ENCODE measurements around the gene RAD51. TPM values are rescaled to one million over a fixed set of nuclear protein-coding genes. Genes with fewer than 3 reads are reported as not detected.

RAD51 gene
- total RNA-seq, 1 experiment from 2014 or later, result 13.6 TPM

GRCh38 chr15:40722354-40722753 is 27.4 kb downstream of the RAD51 start:
- no peak for DNase-seq (ENCODE audit: low spot score)

- DNase-seq (ENCODE audit: low spot score), result no peak
Measured at GRCh38 chr15:40722934-40723333, 28.0 kb downstream of the RAD51 start.

DNA sequence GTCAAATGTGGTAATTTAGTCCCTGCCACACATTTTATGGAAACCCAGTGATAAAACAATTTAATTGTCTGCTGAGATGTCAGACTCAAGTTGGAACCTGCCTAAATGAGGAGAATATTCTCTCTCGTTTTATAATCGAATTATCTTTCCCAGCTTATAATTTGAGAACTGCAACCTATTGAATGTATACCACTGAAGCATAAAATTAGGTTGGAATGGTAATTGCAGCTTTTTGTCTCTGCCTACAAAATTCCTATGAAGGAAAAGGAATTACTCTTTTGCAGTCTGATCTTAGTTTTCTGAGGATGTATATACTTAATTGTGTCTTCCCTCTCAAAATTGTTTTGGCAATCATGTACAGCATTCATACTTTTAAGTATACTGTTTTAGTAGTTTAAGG is 28.9 kb downstream of the RAD51 start:
- no peak for DNase-seq (ENCODE audit: low spot score)

DNA sequence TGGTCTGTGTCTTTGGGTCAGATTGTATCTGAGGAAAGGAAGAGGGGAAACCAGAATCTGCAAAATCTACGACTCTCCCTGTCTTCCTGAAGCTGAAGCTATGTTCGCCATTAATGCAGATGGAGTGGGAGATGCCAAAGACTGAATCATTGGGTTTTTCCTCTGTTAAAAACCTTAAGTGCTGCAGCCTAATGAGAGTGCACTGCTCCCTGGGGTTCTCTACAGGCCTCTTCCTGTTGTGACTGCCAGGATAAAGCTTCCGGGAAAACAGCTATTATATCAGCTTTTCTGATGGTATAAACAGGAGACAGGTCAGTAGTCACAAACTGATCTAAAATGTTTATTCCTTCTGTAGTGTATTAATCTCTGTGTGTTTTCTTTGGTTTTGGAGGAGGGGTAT is 36.1 kb downstream of the RAD51 start:
- no peak for DNase-seq (ENCODE audit: low spot score)

DNA sequence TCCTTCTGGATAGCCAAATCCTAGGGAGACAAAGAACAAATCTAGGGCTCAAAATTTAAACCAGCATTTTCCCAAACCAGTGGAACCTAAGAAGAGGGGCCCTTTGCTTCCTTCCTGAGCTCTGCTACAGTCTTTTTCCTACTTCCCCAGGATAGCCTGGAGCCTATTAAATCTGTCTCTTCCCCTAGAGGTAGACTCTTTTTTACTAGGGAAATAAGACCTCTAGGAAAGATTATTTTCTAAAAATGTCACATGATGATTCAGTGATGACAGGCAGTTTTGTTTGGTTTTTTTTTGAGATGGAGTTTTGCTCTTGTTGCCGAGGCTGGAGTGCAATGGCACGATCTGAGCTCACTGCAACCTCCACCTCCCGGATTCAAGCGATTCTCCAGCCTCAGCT is 41.6 kb downstream of the RAD51 start:
- DNase-seq (ENCODE audit: low spot score), result no peak

DNA sequence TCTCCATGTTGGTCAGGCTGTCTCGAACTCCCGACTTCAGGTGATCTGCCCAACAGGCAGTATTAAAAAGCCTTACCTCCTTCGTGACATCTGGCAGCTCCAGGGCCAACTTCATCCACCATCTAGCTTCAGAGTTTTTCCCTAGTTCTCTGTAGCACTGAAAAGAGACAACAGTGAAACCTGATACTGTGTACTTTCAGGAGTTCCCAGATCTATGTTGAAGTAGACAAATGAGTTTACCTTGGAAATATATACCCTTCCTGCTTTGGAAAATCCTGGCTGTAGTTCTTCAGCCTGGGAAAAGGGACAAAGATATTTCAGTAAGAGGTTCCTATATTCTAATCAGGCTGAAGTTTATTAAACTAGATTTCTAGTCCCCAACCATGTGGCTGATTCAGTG is 42.1 kb downstream of the RAD51 start:
- no peak for DNase-seq (ENCODE audit: low spot score)

- no peak for DNase-seq (ENCODE audit: low spot score)
Measured at GRCh38 chr15:40739047-40739446, 44.1 kb downstream of the RAD51 start.

- DNase-seq (ENCODE audit: low spot score), result no peak
Measured at GRCh38 chr15:40739854-40740253, 44.9 kb downstream of the RAD51 start.

DNA sequence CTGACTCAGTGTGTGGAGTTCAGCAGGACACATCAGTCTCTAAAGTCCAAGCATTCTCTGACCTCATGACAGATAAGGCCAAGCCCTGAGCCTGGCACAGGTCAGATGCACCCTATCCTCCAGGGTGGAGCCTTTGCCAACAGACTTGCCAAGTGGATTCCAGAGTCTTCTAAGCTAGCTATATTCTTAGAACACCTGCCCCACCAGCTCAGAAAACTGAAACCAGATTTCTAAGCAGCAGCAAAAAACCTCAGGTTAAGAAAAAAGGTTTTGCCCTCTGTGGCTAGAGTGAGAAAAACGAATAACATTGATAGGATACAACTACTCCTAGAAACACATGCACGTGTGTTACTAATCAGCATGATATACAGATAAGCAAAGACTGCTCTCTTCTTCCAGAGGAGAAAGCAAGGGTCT is 48.5 kb downstream of the RAD51 start:
- DNase-seq (ENCODE audit: low spot score), result no peak

DNA sequence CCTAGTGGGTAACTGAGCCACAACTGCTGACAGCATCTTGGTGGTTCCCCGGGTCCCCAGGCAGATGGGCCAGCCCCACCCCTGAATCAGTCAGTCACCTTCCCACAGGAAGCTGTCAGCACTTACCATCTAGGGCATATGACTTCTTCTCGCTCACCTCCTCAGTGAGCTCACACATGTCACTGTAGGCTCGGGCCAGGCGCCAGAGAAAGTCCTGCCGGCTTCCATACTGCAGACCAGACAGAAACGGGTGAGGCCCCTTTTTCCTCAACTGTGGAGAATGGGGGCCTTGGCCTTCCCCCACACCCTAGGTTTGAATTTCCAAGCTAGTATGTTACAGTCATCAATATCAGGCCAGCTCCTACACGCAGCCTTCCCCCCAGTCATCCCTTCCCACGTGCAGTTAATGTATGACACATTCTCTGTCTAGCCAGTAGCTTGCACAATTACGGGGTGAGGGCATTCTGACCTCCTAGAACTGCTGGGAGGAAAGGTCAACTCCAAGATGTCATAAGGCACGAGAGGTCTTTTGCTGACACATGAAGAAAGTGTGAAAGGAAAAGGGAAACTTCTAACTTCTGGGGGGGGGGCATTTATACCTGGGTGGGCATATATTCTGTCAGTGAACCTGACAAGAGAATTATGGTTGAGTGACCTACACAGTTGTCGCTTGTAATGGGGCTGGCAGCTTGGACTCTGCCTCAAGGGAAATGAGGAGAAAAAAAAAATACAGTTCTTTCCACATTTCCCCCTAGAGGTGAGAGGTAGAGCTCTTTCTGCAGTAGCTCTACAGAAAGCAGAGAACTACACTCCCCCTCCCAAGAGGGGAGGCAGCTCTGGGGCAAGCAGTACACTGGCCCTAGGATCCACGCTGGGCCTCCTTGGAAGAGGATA is 49.2 kb downstream of the RAD51 start:
- DNase-seq (ENCODE audit: low spot score), result no peak

GRCh38 chr15:40744815-40745152 is 49.8 kb downstream of the RAD51 start:
- DNase-seq (ENCODE audit: low spot score), result no peak

- DNase-seq (ENCODE audit: low spot score), result no peak
Measured at GRCh38 chr15:40746916-40747418, 52.0 kb downstream of the RAD51 start.

DNA sequence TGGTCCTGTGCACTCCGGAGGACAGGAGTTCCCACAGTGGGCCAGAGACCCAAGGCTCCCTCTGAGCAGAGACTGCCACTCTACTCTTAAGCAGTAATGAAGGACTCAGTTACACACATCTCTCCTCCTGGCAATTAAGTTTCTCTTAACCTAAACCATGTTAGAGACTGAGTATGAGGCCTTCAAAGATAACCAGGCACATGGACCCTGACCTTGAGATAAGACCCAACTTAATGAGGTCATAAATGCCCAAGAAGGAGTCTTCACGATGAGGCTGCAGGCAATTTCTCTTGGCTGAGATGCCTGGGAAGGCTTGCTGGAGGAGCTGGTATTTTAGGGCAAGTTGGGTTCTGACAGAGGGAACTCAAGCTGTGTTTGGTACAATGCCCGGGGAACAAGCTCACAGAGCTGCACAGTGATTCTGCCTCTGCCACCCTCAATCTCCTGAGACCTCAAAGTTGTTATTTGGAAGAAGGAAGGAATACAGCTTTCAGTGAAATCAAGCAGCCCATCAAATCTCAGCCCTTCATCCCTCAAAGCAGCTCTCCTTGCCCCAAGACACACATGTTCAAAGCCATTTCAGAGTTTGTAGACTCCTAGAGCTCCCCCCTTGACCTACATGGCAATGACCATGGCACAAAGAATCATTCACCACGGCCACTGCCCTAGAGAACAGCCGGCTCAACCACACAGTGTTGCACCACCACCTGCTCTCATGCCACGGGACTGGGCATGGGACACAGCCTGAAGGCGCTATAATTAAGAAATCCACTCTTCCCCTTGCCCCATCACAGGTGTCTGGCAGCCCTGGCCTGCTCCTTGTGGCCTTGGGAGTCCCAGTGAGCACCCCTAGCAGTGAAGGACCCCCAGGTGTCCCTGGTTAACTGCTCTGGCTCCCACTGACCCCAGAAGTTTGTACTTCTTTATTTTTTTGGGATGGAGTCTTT is 53.0 kb downstream of the RAD51 start:
- DNase-seq (ENCODE audit: low spot score), result no peak

DNA sequence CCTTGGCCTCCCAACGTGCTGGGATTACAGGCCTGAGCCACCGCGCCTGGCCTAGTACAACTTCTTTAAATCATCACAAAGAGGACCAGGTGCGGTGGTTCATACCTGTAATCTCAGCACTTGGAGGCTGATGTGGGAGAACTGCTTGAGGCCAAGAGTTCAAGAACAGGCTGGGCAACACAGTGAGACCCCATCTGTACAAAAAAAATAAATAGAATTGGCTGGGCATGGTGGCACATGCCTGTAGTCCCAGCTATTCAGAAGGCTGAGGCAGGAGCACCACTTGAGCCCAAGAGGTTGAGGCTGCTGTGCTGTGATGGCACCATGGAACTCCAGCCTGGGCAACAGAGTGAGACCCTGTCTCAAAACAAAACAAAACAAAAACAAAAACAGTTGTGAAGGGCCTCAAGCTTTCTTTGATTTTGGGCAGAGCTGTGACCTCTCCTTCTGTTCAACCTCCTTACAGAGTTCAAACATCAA is 54.2 kb downstream of the RAD51 start:
- no peak for DNase-seq (ENCODE audit: low spot score)

- no peak for DNase-seq (ENCODE audit: low spot score)
Measured at GRCh38 chr15:40750885-40751284, 55.9 kb downstream of the RAD51 start.

DNA sequence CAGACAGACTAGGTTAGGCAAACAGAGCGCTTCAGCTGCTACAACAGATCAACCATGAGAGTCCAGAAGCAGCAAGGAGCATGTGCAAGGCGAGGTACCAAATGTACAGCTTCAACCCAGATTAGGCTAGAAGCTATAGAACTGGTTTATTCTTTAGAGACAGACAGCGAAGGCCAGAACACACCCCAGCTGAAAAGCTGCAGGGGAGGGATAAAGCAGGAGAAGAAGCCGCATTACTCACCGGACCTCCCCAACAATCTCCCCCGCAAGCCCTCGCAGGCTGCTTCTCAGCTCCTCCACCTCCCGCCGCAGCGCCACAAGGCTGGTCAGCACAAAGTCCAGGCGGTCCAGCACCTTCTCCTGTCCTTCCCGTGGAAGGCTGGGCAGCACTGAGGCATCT is 56.8 kb downstream of the RAD51 start:
- DNase-seq (ENCODE audit: low spot score), result no peak

DNA sequence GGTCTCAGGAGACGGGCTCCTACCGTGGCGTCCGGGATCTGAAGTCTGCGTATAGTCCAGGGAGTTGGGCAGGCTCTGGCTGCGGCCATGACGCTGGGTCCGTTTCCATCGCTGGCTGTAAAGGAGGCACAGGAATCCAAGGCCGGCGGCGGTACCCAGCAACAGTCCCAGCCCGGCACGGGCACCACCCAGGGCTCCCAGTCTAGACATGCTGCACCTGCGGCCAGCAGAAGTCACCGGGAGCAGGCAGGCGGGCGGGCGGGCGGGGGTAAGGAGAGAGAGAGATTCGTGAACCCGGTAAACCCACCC is 59.6 kb downstream of the RAD51 start:
- DNase-seq (ENCODE audit: low spot score), result no peak

DNA sequence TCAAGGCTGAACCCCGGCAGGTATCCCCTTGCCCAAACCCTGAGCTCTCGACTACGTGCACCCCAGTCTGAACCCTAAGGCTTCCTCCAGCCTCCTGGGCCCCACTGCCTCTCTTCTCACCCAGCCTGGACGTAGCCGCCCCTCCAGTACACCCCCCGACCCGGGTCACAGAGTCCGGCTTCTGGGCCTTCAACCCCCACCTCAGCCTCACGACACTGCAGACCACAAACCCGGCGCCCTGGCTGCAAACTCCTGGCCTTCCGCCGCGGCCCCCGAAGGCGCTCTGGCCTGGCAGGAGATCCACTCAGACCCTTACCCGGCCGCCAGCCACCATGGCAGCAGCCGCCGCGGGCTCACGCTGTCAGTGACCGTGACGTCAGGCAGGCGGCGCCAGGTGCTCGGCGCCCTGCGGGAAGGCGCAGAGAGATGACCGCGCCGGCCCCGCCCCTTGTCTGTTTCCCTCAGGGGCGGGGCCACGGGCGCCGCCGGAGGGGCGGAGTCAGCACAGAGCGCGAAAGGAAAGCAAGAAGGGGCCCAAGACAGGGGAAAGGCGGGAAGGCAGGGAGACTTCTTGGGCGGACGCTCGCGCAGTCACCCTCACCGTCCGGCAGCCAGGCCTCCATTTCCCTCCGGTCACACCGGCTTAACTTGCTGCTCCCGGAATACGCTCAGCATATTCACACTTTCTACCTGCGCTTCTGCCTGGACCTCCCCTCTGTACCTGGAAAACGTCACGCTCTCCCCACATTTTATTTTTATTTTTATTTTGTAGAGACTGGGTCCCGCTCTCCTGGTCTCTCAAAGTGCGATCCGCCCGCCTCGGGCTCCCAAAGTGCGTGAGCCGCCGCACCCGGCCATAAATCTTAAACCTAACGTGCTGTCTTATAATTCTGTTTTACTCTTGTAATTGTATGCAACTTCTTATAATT is 60.2 kb downstream of the RAD51 start, which contains the start of gene RMDN3:
Gene RMDN3, minus strand, starts transcription at position 372 of the 929 bp plus-strand sequence. CDS start 471 bp downstream, outside the sequence.
- peak; percentile 76 for DNase-seq (ENCODE audit: low spot score)

DNA sequence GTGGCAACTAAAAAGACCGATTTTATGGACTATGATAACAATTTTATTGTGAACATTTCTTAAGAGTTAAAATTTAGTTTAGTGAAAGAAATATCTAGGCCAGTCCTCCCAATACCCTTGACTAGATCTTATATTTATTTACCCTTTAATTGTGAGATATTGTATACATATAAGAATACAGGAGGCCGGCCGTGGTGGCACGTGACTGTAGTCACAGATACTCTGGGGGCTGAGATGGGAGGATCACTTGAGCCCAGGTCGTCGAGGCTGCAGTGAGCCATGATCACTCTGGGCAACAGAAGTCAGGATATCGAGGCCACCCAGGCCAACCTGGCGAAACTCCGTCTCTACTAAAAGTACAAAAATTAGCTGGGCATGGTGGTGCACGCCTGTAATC is 60.8 kb downstream of the RAD51 start:
- DNase-seq (ENCODE audit: low spot score), result no peak

DNA sequence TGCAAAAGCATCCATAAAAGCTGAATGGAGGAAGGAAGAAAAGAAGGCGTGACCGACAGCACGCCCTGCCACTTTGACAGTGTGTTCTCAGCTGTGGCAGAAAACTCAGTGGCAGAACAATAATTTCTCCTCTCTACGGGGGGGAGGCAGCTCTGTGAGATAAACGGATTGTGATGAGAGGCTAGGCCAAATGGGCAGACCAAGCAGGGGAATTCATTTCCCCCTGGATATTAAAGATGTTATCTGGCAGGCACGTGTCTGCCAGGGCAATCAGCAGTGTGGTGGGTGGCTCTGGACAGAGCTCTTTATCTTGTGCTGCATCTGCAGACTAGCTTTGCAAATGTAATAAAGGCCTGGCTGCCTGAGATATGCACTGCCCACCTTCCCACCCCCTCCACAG is 62.0 kb downstream of the RAD51 start:
- no peak for DNase-seq (ENCODE audit: low spot score)

DNA sequence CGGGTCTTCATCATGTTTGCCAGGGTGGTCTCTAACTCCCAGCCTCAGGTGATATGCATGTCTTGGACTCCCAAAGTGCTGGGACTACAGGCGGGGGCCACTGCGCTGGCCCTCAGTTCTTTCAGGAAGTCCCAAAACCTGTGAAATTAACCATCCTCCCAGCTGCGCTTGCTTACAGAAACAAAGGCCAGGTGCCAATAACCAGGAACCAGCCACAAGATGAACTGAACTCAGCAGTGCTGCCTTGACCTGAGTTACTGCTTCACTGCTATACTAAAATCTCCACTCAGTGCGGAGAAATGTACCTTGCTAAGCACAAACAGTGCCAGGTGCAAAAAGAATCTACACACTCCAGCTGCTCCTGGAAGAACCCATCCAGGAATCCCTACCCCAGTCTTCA is 65.0 kb downstream of the RAD51 start:
- DNase-seq (ENCODE audit: low spot score), result no peak

Data from A172 (cell line).